ENCODE data around the gene MAP3K4.
A peak's percentile ranks its signal among the peaks of the same experiment; 100 is the strongest.

MAP3K4 gene

GRCh38 chr6:160991406-160992060, at the start of gene MAP3K4:
Gene MAP3K4 (plus strand): TSS chr6:160991769. CDS start chr6:160991932, 163 bp downstream.
- peak; percentile 79 for DNase-seq (ENCODE audit: low spot score)

- no peak for DNase-seq (ENCODE audit: low spot score)
Observed at GRCh38 chr6:160943997-160944396, 47.6 kb upstream of the MAP3K4 start.

- no peak for DNase-seq (ENCODE audit: low spot score)
Observed at GRCh38 chr6:160945516-160946177, 45.9 kb upstream of the MAP3K4 start.

- DNase-seq (ENCODE audit: low spot score) = no peak
Observed at GRCh38 chr6:160949531-160949930, 42.0 kb upstream of the MAP3K4 start.

GRCh38 chr6:160950507-160950906, 41.1 kb upstream of the MAP3K4 start:
- DNase-seq (ENCODE audit: low spot score) = peak; percentile 60

- DNase-seq (ENCODE audit: low spot score) = no peak
Observed at GRCh38 chr6:160951187-160952030, 40.2 kb upstream of the MAP3K4 start.

GRCh38 chr6:160952633-160953281, 38.8 kb upstream of the MAP3K4 start:
- no peak for DNase-seq (ENCODE audit: low spot score)

- DNase-seq (ENCODE audit: low spot score) = no peak
Observed at GRCh38 chr6:160955508-160956295, 35.9 kb upstream of the MAP3K4 start.

GRCh38 chr6:160956300-160957035, 35.1 kb upstream of the MAP3K4 start:
- DNase-seq (ENCODE audit: low spot score) = no peak

GRCh38 chr6:160959726-160960435, 31.7 kb upstream of the MAP3K4 start:
- DNase-seq (ENCODE audit: low spot score) = no peak

- no peak for DNase-seq (ENCODE audit: low spot score)
Observed at GRCh38 chr6:160960839-160961238, 30.7 kb upstream of the MAP3K4 start.

- DNase-seq (ENCODE audit: low spot score) = no peak
Observed at GRCh38 chr6:160962835-160963623, 28.5 kb upstream of the MAP3K4 start.

GRCh38 chr6:160963651-160964050, 27.9 kb upstream of the MAP3K4 start:
- no peak for DNase-seq (ENCODE audit: low spot score)

GRCh38 chr6:160965893-160966292, 25.7 kb upstream of the MAP3K4 start:
- DNase-seq (ENCODE audit: low spot score) = no peak

GRCh38 chr6:160966493-160967229, 24.9 kb upstream of the MAP3K4 start:
- no peak for DNase-seq (ENCODE audit: low spot score)

GRCh38 chr6:160967351-160967750, 24.2 kb upstream of the MAP3K4 start:
- no peak for DNase-seq (ENCODE audit: low spot score)

GRCh38 chr6:160967833-160968232, 23.7 kb upstream of the MAP3K4 start:
- no peak for DNase-seq (ENCODE audit: low spot score)

- no peak for DNase-seq (ENCODE audit: low spot score)
Observed at GRCh38 chr6:160971171-160971570, 20.4 kb upstream of the MAP3K4 start.

GRCh38 chr6:160972111-160972510, 19.5 kb upstream of the MAP3K4 start:
- peak; percentile 83 for DNase-seq (ENCODE audit: low spot score)
